ENCODE measurements around the gene SH3RF3.
"Not testable (repeated sequence)": the region's sequence is repeated elsewhere in the genome, so short reads cannot be mapped to it uniquely, and the experiment has no call there.

The SH3RF3 gene

GRCh38 chr2:109120166-109120565 is 8.8 kb upstream of the SH3RF3 start:
- no peak for DNase-seq

- not testable (repeated sequence) for DNase-seq
Observed at GRCh38 chr2:109120686-109121085, 8.3 kb upstream of the SH3RF3 start.

GRCh38 chr2:109123586-109124201 is 5.3 kb upstream of the SH3RF3 start:
- DNase-seq = no peak

GRCh38 chr2:109124982-109125592 is 3.9 kb upstream of the SH3RF3 start:
- no peak for DNase-seq

- no peak for DNase-seq
Observed at GRCh38 chr2:109125593-109126500, 3.2 kb upstream of the SH3RF3 start.

- no peak for DNase-seq
Observed at GRCh38 chr2:109126501-109126860, 2.5 kb upstream of the SH3RF3 start.

GRCh38 chr2:109127556-109127955 is 1.4 kb upstream of the SH3RF3 start:
- DNase-seq = no peak

GRCh38 chr2:109128048-109128615 is 873 bp upstream of the SH3RF3 start:
- peak; percentile 58 to 63 for DNase-seq

GRCh38 chr2:109129356-109129920 is 433 bp downstream of the SH3RF3 start:
- DNase-seq = peak; percentile 9 to 21

GRCh38 chr2:109129921-109130722 is 1.1 kb downstream of the SH3RF3 start:
- DNase-seq = peak in 1 of 2 experiments; percentile 12

GRCh38 chr2:109130723-109130995 is 1.7 kb downstream of the SH3RF3 start:
- no peak for DNase-seq

GRCh38 chr2:109131777-109132176 is 2.8 kb downstream of the SH3RF3 start:
- DNase-seq = no peak

GRCh38 chr2:109132626-109133025 is 3.6 kb downstream of the SH3RF3 start:
- DNase-seq = no peak

GRCh38 chr2:109133746-109134145 is 4.7 kb downstream of the SH3RF3 start:
- DNase-seq = no peak

- DNase-seq = no peak
Observed at GRCh38 chr2:109134741-109135358, 5.8 kb downstream of the SH3RF3 start.

GRCh38 chr2:109135359-109136197 is 6.6 kb downstream of the SH3RF3 start:
- no peak for DNase-seq

GRCh38 chr2:109136542-109136941 is 7.5 kb downstream of the SH3RF3 start:
- no peak for DNase-seq

- no peak for DNase-seq
Observed at GRCh38 chr2:109137616-109138015, 8.6 kb downstream of the SH3RF3 start.

- no peak for DNase-seq
Observed at GRCh38 chr2:109138449-109138848, 9.4 kb downstream of the SH3RF3 start.

GRCh38 chr2:109139002-109139401 is 10.0 kb downstream of the SH3RF3 start:
- no peak for DNase-seq

GRCh38 chr2:109139865-109140396 is 10.9 kb downstream of the SH3RF3 start:
- no peak for DNase-seq

All from activated CD4-positive, alpha-beta T cell treated with anti-CD3 and anti-CD28 coated beads, Interleukin-2, amount 50 U/mL, for 4 hours (primary cell).